WERI-Rb-1 (cell line): ENCODE measurements around the gene CHMP4B.

Source experiments
- DNase-seq: peaks from one replicate; pipeline ENCODE4 v3.0.0-alpha.2; 2020
- H3K27ac ChIP-seq: fragments of 250-450 bp; sonication (Bioruptor Pico); 2 replicates; pipeline ENCODE4 v1.5.1; 2020; ENCODE audit warnings: mild to moderate bottlenecking, moderate library complexity
- H3K27me3 ChIP-seq: fragments of 250-450 bp; sonication (Bioruptor Pico); 2 replicates; pipeline ENCODE4 v1.5.1; 2021; ENCODE audit warnings: mild to moderate bottlenecking, low read depth, moderate library complexity; ENCODE audit not compliant: insufficient read depth, severe bottlenecking
- H3K36me3 ChIP-seq: fragments of 250-450 bp; sonication (Bioruptor Pico); 2 replicates; pipeline ENCODE4 v1.5.1; 2020; ENCODE audit warnings: mild to moderate bottlenecking, moderate library complexity
- H3K4me3 ChIP-seq: 2 replicates; pipeline ENCODE4 v1.5.1; 2011; ENCODE audit warnings: low read depth, mild to moderate bottlenecking, control low read depth, low read length
- H3K9me3 ChIP-seq: fragments of 250-450 bp; sonication (Bioruptor Pico); 2 replicates; pipeline ENCODE4 v1.5.1; 2021; ENCODE audit warnings: mild to moderate bottlenecking, moderate library complexity; ENCODE audit not compliant: severe bottlenecking
- CTCF ChIP-seq: IDR thresholded peaks from 2 replicates; pipeline ENCODE4 v1.5.1; 2011; ENCODE audit warnings: low read depth, mild to moderate bottlenecking, control low read depth, inconsistent platforms, low read length

The CHMP4B gene

DNA sequence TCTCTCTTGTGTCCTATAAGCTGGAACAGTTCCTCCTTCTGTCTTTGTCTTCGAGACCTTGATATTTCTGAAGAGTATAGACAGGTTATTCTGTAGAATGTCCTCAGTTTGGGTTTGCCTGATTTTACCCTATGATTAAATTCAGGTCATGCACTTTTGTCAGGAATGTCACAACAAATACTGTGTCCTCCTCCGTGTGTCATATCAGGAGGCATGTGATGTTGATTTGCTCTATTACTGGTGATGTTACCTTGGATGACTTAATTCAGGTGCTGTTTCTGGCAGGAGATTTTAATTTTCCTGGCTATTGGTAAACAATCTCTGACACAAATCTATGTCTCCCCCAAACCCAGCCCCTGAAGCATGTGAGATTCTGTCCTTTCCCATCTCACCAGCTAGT is 33.3 kb upstream of the CHMP4B start:
- H3K27ac ChIP-seq, result no peak overlapping the region
- no peaks in the 10 kb centered on the region for H3K27me3 ChIP-seq
- no peaks in the 10 kb centered on the region for H3K36me3 ChIP-seq
- no peaks in the 10 kb centered on the region for H3K9me3 ChIP-seq
- H3K4me3 ChIP-seq, result no peak overlapping the region
- no peak for TF ChIP-seq CTCF
- DNase-seq, result no peak

GRCh38 chr20:33781133-33781532 is 30.0 kb upstream of the CHMP4B start:
- Histone ChIP-seq H3K27me3 (no peaks in the 10 kb centered on the region), H3K36me3 (no peaks in the 10 kb centered on the region), H3K27ac (no peak overlapping the region), H3K4me3 (no peak overlapping the region), H3K9me3 (no peaks in the 10 kb centered on the region)
- no peak for TF ChIP-seq CTCF
- no peak for DNase-seq

- Histone ChIP-seq H3K36me3 (no peaks in the 10 kb centered on the region), H3K9me3 (no peaks in the 10 kb centered on the region), H3K27me3 (no peaks in the 10 kb centered on the region), H3K27ac (no peak overlapping the region), H3K4me3 (no peak overlapping the region)
- no peak for TF ChIP-seq CTCF
- no peak for DNase-seq
Measured at GRCh38 chr20:33781945-33782344, 29.2 kb upstream of the CHMP4B start.

DNA sequence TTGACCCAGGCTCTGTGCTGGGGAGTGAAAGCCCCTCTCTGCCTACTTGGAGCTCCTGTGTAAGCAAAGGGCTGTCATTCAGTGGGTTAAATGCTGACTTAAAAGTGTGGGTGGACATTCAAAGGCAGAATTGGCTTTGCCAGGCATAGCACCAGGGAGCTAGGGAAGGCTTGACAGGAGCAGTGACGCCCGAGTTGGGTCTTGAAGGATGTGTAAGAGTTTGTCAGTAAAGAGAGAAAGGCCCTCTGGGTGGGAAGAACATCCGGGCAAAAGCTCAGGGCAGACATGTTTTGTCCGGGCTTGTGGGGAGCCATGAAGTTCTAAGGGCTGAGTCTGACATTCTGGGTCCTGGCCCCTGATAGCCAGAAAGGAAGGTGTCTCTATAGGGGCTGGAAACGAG is 27.9 kb upstream of the CHMP4B start:
- H3K27me3 ChIP-seq, result no peaks in the 10 kb centered on the region
- no peak for DNase-seq
- H3K36me3 ChIP-seq, result no peaks in the 10 kb centered on the region
- no peak for TF ChIP-seq CTCF
- H3K9me3 ChIP-seq, result no peaks in the 10 kb centered on the region
- no peak overlapping the region for H3K27ac ChIP-seq
- H3K4me3 ChIP-seq, result no peak overlapping the region

DNA sequence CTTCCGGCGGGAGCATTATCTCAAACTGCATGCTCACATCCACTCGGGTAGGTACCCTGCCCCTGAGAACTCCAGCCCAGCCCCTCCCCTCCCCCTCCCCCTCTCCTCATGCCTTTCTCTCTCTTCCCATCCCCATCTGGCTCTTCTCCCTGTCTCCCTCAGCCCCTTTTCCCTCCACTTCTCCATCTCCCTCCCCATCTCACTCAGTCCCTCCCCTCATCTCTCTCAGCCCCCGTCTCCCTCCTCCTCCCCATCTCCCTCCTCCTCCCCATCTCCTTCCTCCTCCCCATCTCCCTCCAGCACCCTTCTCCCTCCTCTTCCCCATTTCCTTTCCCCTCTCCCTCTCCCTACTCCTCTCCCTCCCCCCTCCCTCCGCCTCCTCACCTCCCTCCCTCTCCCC is 27.3 kb upstream of the CHMP4B start:
- Histone ChIP-seq H3K27me3 (no peaks in the 10 kb centered on the region), H3K4me3 (no peak overlapping the region), H3K9me3 (no peaks in the 10 kb centered on the region), H3K36me3 (no peaks in the 10 kb centered on the region), H3K27ac (no peak overlapping the region)
- TF ChIP-seq CTCF, result no peak
- DNase-seq, result no peak

DNA sequence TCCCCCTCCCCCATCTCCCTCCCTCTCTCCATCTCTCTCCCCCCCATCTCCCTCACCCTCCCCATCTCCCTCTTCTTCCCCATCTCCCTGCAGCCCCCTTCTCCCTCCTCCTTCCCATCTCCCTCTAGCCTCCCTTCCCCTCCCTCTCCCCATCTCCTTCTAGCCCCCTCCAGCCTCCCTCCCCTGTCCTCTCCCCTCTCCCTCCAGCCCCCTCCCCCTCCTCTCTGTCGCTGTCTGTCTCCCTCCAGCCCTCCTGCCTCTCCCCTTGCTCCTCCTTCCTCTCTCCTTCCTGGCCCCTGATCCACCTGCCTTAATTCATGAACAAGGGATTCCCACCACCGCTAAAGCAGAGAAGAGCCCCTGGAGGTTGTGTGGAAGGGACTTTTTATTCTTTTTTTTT is 26.9 kb upstream of the CHMP4B start:
- Histone ChIP-seq H3K9me3 (no peaks in the 10 kb centered on the region), H3K36me3 (no peaks in the 10 kb centered on the region), H3K27ac (no peak overlapping the region), H3K4me3 (no peak overlapping the region), H3K27me3 (no peaks in the 10 kb centered on the region)
- no peak for DNase-seq
- no peak for TF ChIP-seq CTCF
